Left hindlimb (tissue), 1 donor: Measurements from ENCODE around the gene PET100.

Source experiments
- DNase-seq: peaks from one replicate; pipeline ENCODE4 v3.0.0-alpha.2; 2018

PET100 gene

GRCh38 chr19:7612282-7613274 lies 17.0 kb upstream of the PET100 start:
- no peak for DNase-seq

GRCh38 chr19:7614859-7615741 lies 14.5 kb upstream of the PET100 start:
- DNase-seq: no peak

GRCh38 chr19:7617172-7617571 lies 12.4 kb upstream of the PET100 start:
- DNase-seq: no peak

- DNase-seq: no peak
Measured at GRCh38 chr19:7617735-7618134, 11.9 kb upstream of the PET100 start.

GRCh38 chr19:7618348-7618747 lies 11.2 kb upstream of the PET100 start:
- no peak for DNase-seq

- DNase-seq: no peak
Measured at GRCh38 chr19:7618771-7619510, 10.7 kb upstream of the PET100 start.

- no peak for DNase-seq
Measured at GRCh38 chr19:7619671-7620441, 9.7 kb upstream of the PET100 start.

DNA sequence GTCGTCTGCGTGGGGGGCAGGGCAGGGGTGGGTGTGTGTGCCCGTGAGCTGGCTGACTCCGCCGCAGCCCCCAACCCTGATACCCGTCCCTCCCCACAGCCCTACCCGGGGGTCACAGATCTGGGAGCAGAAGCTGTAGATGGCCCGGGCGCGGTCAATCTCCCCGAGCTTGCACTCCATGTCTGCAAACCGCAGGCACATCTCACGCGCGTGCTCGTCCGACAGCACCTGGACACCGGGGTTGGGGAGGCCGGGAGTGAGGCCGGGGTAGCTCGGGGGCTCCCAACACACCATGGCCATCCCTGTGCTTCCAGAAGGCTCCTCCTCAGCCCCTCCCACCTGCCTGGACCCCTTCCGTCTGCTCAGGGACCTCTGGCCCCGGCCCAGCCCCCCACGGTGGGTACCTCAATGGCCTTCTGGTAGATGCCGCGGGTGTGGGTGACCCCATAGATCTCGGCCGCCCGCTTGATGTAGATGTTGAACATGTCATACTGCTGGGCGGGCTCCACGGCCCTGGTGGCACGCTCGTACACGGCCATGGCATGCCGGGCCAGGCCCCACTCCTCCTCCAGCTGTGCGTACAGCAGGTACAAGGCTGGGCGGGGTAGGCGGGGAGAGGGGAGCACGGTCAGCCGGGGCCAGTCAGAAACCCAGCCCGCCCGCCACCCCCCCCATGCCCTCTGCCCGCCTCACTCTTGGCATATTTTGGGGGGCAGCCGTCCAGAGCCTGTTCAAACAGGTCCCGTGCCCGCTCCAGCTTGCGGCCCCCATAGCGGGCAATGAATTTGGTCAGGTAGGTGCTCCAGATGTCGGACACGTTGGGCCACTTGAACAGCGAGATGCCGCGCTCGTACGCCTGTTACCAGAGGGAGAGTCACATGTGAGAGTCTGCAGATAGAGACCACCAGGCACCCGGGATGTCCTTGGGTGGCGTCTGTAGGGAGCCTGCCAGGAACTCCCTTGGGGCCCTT lies 8.9 kb upstream of the PET100 start:
- no peak for DNase-seq

DNA sequence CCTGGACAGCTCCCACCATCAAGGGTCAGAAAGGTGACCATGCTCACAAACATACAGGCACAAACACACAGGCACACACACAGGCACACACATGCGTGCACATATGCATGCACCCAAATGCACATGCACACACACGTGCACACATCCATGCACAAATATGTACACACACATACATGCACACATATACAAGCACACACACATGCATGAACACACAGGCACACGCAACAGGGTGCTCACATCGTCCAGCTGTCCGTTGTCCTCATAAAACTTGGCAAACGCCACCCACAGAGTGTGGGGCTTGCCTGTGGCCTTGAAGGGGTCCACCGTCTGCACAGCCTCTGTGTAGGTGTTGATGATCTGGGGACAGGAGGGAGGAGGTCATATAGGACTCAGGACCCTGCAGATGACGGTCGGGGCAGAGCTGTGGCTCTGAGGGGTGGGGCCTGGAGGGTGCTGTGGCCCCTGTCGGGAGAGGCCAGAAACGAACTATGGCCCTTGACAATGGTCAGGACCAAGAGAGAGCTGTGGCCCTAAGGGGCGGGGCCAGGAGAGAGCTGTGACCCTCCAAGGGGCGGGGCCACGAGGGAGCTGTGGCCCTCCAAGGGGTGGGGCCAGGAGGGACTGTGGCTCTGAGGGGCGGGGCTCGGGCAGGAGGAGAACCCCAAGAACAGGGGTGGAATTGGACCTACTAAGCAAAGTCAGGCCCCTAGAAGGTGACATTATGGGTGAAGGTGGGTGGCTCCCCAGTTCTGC lies 6.5 kb upstream of the PET100 start:
- DNase-seq: no peak

DNA sequence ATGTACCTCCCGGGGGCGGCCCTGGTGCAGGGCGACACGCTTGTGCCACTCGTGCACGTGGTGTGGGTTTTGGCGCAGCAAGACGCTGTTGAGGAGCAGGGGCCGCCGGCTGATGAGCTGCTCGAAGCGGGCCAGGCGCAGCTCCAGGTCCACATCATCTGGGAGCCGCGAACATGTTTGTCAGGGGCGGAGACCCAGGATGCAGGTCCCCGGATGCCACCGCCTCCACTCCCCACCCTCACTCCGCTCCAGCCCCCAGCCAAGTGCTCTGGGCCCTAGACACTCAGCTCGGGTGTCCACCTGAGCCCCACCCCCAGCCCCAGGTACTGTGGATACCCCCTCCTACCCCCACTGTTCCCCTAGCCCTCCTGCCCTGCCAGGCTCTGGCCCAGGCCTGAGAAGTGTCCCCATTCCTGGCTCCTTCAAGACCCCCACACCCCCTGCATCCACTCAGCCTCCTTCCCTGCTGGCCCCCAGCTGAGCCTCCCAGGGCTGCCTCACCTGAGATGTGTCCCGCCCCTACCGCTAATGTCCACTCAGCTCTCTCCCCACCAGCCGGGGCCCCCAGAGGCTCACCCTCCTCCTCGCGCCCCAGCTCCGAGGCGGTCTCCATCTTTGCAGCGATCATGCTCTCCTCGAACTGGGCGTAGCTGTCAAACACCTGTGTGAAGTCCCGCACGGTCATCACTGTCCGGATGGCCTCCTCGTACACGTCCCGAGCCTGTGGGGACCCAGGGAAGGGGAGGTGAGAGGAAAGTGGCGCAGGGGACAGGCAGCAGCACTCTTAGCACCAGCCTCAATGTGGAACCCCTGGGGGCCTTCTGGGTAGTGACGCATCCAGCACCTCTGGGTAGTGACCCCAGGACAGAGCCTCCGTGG lies 5.6 kb upstream of the PET100 start:
- no peak for DNase-seq

- no peak for DNase-seq
Measured at GRCh38 chr19:7624810-7625209, 4.8 kb upstream of the PET100 start.

DNA sequence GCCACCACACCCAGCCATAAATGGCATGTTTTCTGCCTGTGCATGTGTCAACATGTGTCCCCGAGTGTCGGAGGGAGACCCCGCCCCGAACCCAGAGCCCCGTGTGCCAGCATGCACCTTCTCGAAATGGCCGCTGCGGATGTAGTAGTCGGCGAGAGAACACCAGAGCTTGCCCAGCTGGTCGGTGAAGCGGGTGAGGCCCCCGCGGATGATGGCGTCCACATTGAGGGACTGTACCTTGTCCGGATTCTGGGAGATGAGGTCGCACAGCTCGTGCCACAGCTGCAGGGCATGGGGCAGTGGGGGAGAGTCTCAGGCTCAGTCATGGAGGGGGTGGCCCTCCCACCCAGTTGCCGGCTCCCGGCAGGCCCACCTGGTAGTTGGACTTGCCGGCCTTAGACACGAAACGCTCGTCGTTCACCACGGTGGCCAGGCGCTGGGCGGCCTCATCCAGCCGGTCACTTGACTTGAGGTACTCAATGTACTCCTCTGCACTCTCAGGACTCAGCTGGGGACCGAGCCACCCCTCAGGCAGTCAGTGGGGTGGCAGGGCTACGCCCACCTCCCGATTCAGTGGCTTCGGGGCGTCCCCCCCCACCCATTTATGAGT lies 3.7 kb upstream of the PET100 start:
- no peak for DNase-seq

- DNase-seq: no peak
Measured at GRCh38 chr19:7627166-7627565, 2.4 kb upstream of the PET100 start.

- DNase-seq: no peak
Measured at GRCh38 chr19:7628589-7629311, 843 bp upstream of the PET100 start.

GRCh38 chr19:7631577-7631976 lies 2.0 kb downstream of the PET100 start:
- no peak for DNase-seq

DNA sequence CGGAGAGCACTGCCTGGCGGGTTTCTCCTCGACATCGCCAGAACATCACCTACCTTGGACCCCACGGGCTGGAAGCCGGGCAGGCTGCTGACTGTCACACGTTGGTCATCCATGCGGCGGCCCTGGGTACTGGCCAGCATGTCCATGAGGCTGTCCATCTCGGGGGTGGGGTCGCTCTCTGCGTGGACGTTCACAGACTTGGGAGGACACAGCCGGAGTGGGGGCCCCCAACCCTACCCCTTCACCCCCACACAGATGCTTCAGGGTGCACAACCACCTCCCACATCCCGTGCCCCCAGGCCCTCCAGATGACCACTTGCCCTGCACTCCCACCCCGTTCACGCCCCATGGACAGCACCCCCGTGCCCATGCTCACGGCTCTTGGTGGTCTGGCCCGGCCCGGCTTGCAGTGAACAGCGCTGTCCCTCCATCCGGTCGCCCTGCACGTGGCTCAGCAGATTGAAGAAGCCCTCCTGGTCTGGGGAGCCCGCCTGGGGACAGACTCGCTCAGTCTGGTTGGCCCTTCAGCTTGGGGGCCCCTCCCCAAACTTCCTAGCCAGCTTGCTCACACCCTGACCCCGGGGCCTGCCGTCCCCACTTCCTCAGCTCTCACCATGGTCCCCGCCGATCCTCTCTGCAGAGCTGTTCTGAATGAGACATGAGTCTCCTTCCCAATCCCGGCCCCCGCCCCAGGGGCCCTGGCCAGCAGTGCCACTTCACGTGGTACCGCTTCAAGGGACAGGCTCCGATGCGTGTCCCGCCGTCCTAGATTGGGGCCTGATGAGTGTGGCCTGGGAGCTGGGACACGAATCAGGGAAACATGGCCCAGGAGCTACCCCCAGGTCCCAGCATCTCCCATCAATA lies 3.0 kb downstream of the PET100 start:
- no peak for DNase-seq

DNA sequence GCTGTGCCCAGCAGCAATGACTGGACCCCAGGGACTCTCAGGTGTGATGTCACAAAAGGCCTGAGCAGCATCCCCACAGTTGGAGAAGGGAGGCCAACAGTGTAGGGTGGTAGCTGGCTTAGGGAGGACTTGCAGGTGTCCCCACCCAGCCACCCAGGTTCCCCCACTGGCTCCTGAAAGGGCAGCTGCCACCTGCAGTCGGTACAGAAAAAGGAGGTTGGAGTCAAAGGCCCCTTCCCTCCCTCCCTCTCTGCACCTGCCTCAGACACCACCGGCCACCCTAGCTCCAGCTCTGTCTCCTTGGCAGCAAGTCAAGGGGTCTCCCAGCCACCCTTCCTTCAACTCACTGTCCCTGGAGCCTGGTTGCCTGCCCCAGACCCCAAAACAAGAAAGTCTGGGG lies 4.1 kb downstream of the PET100 start, which contains the start of gene PCP2:
TSS of gene PCP2 (minus strand) at position 22 of the 400 bp plus-strand sequence. CDS start 262 bp downstream, outside the sequence.
- DNase-seq: no peak
